SJCRH30 (cell line): ENCODE measurements around the gene GAS2L1. TPM values are rescaled to one million over a fixed set of nuclear protein-coding genes. Genes with fewer than 3 reads are reported as not detected.

ENCODE experiments used
- DNase-seq, 2 experiments: peaks; one replicate each; pipeline ENCODE4 v3.0.0-alpha.2; 2015 to 2020
- H3K27ac ChIP-seq: fragments of 250-450 bp; sonication (Bioruptor Pico); 2 replicates; pipeline ENCODE4 v1.5.1; 2020; ENCODE audit warnings: mild to moderate bottlenecking, moderate library complexity
- H3K27me3 ChIP-seq: fragments of 250-450 bp; sonication (Bioruptor Pico); 2 replicates; pipeline ENCODE4 v1.5.1; 2020; ENCODE audit warnings: mild to moderate bottlenecking, moderate library complexity
- H3K36me3 ChIP-seq: fragments of 250-450 bp; sonication (Bioruptor Pico); 2 replicates; pipeline ENCODE4 v1.5.1; 2020; ENCODE audit warnings: mild to moderate bottlenecking, moderate library complexity
- H3K4me1 ChIP-seq: fragments of 250-450 bp; sonication (Bioruptor Pico); 2 replicates; pipeline ENCODE4 v1.5.1; 2020; ENCODE audit warnings: mild to moderate bottlenecking, moderate library complexity
- H3K4me3 ChIP-seq: fragments of 250-450 bp; sonication (Bioruptor Pico); 2 replicates; pipeline ENCODE4 v1.5.1; 2020; ENCODE audit warnings: mild to moderate bottlenecking, moderate library complexity
- H3K9me3 ChIP-seq: fragments of 250-450 bp; sonication (Bioruptor Pico); replicated peaks from 2 replicates; pipeline ENCODE4 v1.5.1; 2020; ENCODE audit warnings: mild to moderate bottlenecking, moderate library complexity
- total RNA-seq: library from RNA; depleted of rRNA; stranded (reverse); fragments of >200 nt; shearing (Covaris generic); gene quantifications from 2 replicates; pipeline ENCODE4 v1.2.3, GENCODE V29; 2014; rRNA removed

GAS2L1 gene
- 5.0 and 6.4 TPM in 2 replicates for total RNA-seq

- H3K4me3 ChIP-seq, result peak within 1 kb of the TSS; percentile 63
- H3K27me3 ChIP-seq, result no peaks in the 10 kb centered on the region
- peak; percentile 86 to 87 for DNase-seq
- H3K27ac ChIP-seq, result peak within 1 kb of the TSS; percentile 65
- no peaks in the 10 kb centered on the region for H3K9me3 ChIP-seq
- no peaks in the 10 kb centered on the region; the same call in 1 of the 2 replicates for H3K36me3 ChIP-seq
- peaks cover 10% of the 10 kb centered on the region; the same call in 1 of the 2 replicates for H3K4me1 ChIP-seq
Observed at GRCh38 chr22:29306175-29306834, at the start of gene GAS2L1. TSS of gene GAS2L1 (plus strand) at chr22:29306650. CDS start at chr22:29308106, 1,456 bp downstream.

- H3K27me3 ChIP-seq, result no peaks in the 10 kb centered on the region
- H3K4me3 ChIP-seq, result no peak overlapping the region
- H3K36me3 ChIP-seq, result no peaks in the 10 kb centered on the region
- H3K9me3 ChIP-seq, result no peaks in the 10 kb centered on the region
- no peak overlapping the region for H3K27ac ChIP-seq
- H3K4me1 ChIP-seq, result peaks cover 10% of the 10 kb centered on the region; the same call in 1 of the 2 replicates
- no peak for DNase-seq
Observed at GRCh38 chr22:29257751-29258181, 48.7 kb upstream of the GAS2L1 start.

- no peak for DNase-seq
- no peak overlapping the region for H3K27ac ChIP-seq
- H3K9me3 ChIP-seq, result no peaks in the 10 kb centered on the region
- H3K36me3 ChIP-seq, result no peaks in the 10 kb centered on the region
- peaks cover 10% of the 10 kb centered on the region; the same call in 1 of the 2 replicates for H3K4me1 ChIP-seq
- no peaks in the 10 kb centered on the region for H3K27me3 ChIP-seq
- H3K4me3 ChIP-seq, result no peak overlapping the region
Observed at GRCh38 chr22:29258407-29259252, 47.8 kb upstream of the GAS2L1 start.

GRCh38 chr22:29259253-29259899 lies 47.1 kb upstream of the GAS2L1 start:
- H3K4me3 ChIP-seq, result no peak overlapping the region
- no peak overlapping the region for H3K27ac ChIP-seq
- H3K9me3 ChIP-seq, result no peaks in the 10 kb centered on the region
- H3K27me3 ChIP-seq, result no peaks in the 10 kb centered on the region
- no peak for DNase-seq
- no peaks in the 10 kb centered on the region; the same call in 1 of the 2 replicates for H3K36me3 ChIP-seq
- peaks cover 10% of the 10 kb centered on the region; the same call in 1 of the 2 replicates for H3K4me1 ChIP-seq

GRCh38 chr22:29260031-29260560 lies 46.4 kb upstream of the GAS2L1 start:
- peak in 1 of 2 experiments; percentile 43 for DNase-seq
- peaks cover 3% of the 10 kb centered on the region; the same call in 1 of the 2 replicates for H3K36me3 ChIP-seq
- H3K4me1 ChIP-seq, result peaks cover 10% of the 10 kb centered on the region; the same call in 1 of the 2 replicates
- no peaks in the 10 kb centered on the region for H3K9me3 ChIP-seq
- H3K27me3 ChIP-seq, result no peaks in the 10 kb centered on the region
- no peak overlapping the region for H3K4me3 ChIP-seq
- peak overlapping the region; percentile 52 for H3K27ac ChIP-seq

- peaks cover 6% of the 10 kb centered on the region; the same call in 1 of the 2 replicates for H3K36me3 ChIP-seq
- peak; percentile 76 to 78 for DNase-seq
Observed at GRCh38 chr22:29260601-29261315, 45.7 kb upstream of the GAS2L1 start.

GRCh38 chr22:29263791-29264276 lies 42.6 kb upstream of the GAS2L1 start:
- H3K36me3 ChIP-seq, result peaks cover 11% of the 10 kb centered on the region

More at GRCh38 chr22:29260601-29261315, 45.7 kb upstream of the GAS2L1 start:
- Histone ChIP-seq H3K9me3 (no peaks in the 10 kb centered on the region), H3K4me3 (no peak overlapping the region), H3K27me3 (no peaks in the 10 kb centered on the region), H3K4me1 (peaks cover 10% of the 10 kb centered on the region; the same call in 1 of the 2 replicates), H3K27ac (peak overlapping the region; percentile 52)

GRCh38 chr22:29265305-29265704 lies 41.1 kb upstream of the GAS2L1 start:
- no peaks in the 10 kb centered on the region for H3K9me3 ChIP-seq
- peaks cover 14% of the 10 kb centered on the region; the same call in 1 of the 2 replicates for H3K4me1 ChIP-seq
- no peaks in the 10 kb centered on the region for H3K27me3 ChIP-seq
- H3K27ac ChIP-seq, result no peak overlapping the region
- DNase-seq, result no peak
- H3K4me3 ChIP-seq, result no peak overlapping the region
- peaks cover 26% of the 10 kb centered on the region for H3K36me3 ChIP-seq

More at GRCh38 chr22:29263791-29264276, 42.6 kb upstream of the GAS2L1 start:
- Histone ChIP-seq H3K27ac (no peak overlapping the region), H3K9me3 (no peaks in the 10 kb centered on the region), H3K27me3 (no peaks in the 10 kb centered on the region), H3K4me3 (no peak overlapping the region), H3K4me1 (peaks cover 13% of the 10 kb centered on the region; the same call in 1 of the 2 replicates)
- no peak for DNase-seq

GRCh38 chr22:29265929-29266328 lies 40.5 kb upstream of the GAS2L1 start:
- no peak overlapping the region for H3K27ac ChIP-seq
- H3K9me3 ChIP-seq, result no peaks in the 10 kb centered on the region
- H3K4me3 ChIP-seq, result no peak overlapping the region
- no peak for DNase-seq
- H3K4me1 ChIP-seq, result peaks cover 16% of the 10 kb centered on the region
- peaks cover 32% of the 10 kb centered on the region for H3K36me3 ChIP-seq
- H3K27me3 ChIP-seq, result no peaks in the 10 kb centered on the region

GRCh38 chr22:29266564-29267461 lies 39.6 kb upstream of the GAS2L1 start:
- Histone ChIP-seq H3K4me3 (peak overlapping the region; percentile 86), H3K27me3 (no peaks in the 10 kb centered on the region), H3K4me1 (peaks cover 17% of the 10 kb centered on the region), H3K27ac (peak overlapping the region; percentile 100), H3K36me3 (peaks cover 41% of the 10 kb centered on the region), H3K9me3 (no peaks in the 10 kb centered on the region)
- peak; percentile 29 to 51 for DNase-seq

- H3K27me3 ChIP-seq, result no peaks in the 10 kb centered on the region
- H3K4me1 ChIP-seq, result peaks cover 17% of the 10 kb centered on the region
- H3K4me3 ChIP-seq, result peak overlapping the region; percentile 86
- DNase-seq, result no peak
- peak overlapping the region; percentile 100 for H3K27ac ChIP-seq
- peaks cover 48% of the 10 kb centered on the region for H3K36me3 ChIP-seq
- no peaks in the 10 kb centered on the region for H3K9me3 ChIP-seq
Observed at GRCh38 chr22:29267462-29267857, 39.0 kb upstream of the GAS2L1 start.

GRCh38 chr22:29267858-29268510 lies 38.5 kb upstream of the GAS2L1 start, which contains the start of the genes EWSR1 and RHBDD3:
TSS of gene EWSR1 (plus strand) at chr22:29268268. CDS start at chr22:29268337, 69 bp downstream.
TSS of gene RHBDD3 (minus strand) at chr22:29267981. CDS start at chr22:29265626, 2,355 bp downstream.
- H3K36me3 ChIP-seq, result peaks cover 53% of the 10 kb centered on the region
- H3K4me1 ChIP-seq, result peaks cover 17% of the 10 kb centered on the region
- H3K27ac ChIP-seq, result peak within 1 kb of the TSS; percentile 100

More at GRCh38 chr22:29267858-29268510, 38.5 kb upstream of the GAS2L1 start, which contains the start of the genes EWSR1 and RHBDD3:
- Histone ChIP-seq H3K4me3 (peak within 1 kb of the TSS; percentile 86), H3K27me3 (no peaks in the 10 kb centered on the region), H3K9me3 (no peaks in the 10 kb centered on the region)
- peak; percentile 97 to 98 for DNase-seq
